ENCODE measurements around the gene ATP2B3.

Gene ATP2B3

DNA sequence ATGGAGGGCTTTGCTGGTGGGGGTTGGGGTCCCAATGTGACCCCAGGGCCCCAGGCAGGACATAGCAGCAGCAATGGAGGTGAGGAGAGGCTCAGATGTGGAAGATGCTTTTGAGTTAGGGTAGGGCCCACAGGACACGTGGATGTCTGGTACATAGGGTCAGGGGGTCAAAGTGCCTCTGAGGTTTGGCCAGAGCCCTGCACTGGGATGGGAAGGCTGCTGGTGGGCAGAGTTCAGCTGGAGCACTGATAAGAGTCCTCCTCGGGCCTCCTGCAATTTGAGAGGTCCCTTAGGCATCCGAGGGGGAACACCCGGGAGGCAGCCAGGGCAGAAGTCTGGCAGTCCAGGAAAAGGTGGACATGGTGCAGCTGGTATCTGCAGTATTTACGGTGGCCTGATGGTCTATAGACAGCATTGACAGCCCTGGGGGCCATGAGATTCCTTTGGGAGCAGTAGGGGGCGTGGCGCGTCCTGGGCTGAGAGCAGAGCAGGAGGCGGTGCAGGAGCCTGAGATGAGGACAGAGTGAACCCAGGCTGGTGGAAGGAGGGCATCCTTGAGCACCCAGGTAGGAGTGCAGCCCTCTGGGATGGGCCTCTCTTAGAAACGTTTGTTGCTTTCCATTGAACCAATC, 58.9 kb downstream of the ATP2B3 start:
- DNase-seq, result no peak

DNA sequence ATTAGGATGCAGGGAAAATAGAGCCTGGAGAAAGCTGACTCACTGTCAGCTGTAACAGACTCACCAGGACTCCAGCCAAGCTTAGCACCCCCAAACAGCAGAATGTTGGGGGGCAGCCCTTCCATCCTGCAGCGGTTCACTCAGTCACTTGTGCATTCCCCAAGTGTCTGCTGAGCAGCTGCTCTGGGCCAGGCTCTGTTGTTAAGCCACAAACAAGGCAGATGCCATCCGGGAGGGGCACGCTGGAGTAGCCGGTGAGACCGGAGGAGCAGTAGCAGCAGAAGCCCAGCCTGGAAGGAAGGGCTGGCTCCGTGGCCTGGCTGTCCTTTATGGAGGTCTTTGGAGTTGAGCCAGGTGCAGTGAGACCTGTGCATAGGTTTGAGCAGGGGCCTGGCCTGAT, 59.5 kb downstream of the ATP2B3 start:
- no peak for DNase-seq

DNA sequence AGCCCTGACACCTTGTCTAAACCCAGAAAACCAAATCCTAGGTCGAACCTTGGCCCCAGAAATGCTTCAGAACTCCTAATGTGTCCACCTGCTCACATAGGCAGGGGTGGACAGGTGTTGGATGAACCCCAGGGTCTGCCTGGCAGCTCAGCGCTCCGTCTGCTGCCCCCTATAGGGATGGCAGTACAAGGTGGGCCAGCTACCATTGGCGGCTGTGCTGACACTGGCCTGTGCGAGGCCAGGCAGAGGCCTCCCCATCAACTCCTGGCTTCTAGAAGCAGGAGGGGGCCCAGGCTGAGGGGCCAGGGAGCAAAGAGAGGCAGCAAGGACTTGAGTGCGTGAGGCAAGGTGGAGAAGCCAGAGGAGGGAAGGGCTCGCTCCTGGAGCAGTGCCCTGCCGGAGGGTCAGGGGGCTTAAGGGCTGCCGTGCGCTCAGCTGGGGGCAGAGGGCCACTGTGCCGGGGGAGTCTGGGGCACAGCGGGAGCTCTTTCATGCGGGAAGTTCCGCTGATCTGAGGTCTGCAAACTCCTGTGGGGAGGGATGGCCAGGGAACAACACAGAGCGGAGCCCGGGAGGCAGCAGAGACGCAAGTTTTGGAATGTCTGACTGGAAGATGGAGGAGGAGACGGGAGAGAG, 60.9 kb downstream of the ATP2B3 start:
- DNase-seq, result no peak

DNA sequence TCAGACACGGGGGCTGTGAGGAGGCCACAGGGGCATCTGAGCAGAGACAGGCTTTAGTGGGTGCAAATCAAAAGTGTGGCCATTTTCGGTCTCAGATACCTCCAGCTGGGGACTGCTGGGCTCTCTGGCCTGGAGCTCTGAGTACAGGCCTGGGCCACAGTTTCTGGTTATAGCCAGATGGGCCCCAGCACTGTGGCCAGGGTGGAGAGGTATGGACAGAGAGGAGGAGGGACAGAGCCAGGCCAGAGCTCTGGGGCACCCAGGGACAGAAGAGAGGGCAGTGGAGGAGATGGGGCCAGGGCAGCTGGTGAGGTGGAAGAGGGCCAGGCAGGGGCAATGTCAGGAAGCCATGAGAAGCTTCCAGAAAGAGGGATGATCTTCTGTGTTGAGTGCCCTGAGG, 61.4 kb downstream of the ATP2B3 start:
- DNase-seq, result no peak

DNA sequence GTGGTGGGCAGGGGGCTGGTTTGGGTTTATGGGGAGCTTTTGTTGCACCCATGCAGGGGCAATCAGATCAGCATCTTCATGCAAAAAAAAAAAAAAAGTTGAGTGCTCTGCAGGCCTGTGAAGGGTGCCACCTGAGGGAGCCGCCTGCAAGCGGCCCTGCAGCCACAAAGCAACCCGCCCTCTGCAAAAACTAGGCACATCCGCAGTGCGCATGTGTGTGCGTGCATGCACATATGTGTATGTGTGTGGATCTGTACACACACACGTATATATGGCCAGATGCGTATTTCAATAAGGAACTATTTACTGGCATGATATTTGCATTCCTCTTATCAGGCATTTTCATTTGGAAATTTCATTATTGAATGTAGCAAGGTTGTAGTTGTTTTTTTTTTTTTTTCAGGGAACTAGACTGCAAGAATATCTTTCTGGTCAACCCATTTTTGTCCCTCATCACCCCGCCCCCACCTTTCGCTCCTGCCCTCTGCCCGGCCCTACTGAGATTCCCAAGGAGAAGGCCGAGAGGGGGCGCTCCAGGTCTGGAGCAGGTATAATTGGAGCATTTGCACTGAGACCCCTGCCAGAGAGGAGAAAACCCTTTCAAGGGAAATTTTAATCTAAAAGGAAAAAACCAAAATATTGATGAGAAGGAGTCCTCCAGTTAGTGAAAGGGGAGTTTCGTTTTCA, 63.4 kb downstream of the ATP2B3 start:
- no peak for DNase-seq

DNA sequence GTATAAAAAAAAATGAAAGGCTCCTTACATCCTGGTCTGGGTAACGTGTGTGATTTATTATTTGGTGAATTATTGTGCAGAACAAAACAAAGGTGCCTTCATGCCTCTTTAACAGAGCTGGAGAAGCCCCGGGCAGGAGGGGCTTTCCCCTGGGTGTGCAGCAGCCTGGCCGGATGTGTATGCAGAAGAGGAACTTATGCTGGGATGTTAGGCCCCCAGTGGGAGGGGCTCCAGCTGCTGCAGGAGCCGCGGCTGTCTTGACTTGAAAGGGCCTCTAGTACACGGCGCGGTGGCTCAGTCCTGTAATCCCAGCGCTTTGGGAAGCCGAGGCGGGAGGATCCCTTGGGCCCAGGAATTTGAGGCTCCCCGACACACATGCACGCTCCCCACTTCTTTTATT, 65.5 kb downstream of the ATP2B3 start:
- DNase-seq, result peak; percentile 43

DNA sequence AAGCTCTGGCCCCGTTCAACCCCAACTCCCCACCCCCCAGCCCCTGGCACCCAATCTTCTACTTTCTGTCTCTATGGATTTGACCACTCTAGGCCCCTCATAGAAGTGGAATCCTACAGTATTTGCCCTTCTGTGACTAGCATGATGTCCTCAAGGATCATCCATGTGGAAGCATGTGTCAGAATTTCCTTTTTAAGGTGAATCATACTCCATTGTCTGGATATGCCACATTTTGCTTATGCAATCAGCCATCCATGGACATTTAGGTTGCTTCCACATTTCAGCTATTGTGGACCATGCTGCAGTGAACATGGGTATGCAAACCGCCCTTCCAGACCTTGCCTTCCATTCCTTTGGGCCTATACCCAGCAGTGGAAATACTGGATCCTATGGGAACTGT, 66.0 kb downstream of the ATP2B3 start:
- no peak for DNase-seq

DNA sequence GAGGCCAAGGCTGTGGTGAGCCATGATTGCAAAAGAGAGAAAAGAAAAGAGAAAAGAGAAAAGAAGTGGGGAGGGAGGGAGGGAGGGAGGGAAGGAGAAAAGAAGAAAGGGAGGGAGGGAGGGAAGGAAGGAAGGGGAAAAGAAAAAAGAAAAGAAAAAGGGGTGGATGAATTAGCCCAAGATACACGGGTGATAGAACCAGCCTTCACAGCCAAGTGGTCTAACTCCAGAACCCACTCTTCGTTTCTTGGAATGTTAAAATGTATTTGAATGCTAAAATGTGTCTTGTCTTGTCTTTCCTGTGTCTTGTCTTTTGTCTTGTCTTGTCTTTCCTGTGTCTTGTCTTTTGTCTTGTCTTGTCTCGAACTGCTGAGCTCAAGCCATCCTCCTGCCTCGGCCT, 68.4 kb downstream of the ATP2B3 start:
- no peak for DNase-seq

DNA sequence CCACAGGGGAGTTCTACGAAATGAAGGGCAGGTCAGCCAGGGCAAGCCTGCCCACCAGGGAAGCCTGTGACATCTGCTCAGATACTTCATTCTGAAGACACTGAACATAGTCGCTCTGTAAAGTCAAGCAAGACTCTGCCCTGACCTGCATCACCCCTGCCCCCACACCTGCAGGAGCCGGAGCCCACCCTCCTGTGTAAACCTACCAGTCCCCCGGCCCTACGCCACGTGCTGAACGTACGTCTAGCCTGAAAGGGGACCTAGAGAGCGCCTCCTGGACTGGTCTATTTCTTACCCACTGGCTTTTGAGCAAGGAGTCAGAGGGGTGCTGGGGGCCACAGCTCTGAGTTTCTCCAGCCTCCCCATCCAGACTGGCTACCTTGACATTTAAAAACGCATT, 69.9 kb downstream of the ATP2B3 start:
- no peak for DNase-seq

DNA sequence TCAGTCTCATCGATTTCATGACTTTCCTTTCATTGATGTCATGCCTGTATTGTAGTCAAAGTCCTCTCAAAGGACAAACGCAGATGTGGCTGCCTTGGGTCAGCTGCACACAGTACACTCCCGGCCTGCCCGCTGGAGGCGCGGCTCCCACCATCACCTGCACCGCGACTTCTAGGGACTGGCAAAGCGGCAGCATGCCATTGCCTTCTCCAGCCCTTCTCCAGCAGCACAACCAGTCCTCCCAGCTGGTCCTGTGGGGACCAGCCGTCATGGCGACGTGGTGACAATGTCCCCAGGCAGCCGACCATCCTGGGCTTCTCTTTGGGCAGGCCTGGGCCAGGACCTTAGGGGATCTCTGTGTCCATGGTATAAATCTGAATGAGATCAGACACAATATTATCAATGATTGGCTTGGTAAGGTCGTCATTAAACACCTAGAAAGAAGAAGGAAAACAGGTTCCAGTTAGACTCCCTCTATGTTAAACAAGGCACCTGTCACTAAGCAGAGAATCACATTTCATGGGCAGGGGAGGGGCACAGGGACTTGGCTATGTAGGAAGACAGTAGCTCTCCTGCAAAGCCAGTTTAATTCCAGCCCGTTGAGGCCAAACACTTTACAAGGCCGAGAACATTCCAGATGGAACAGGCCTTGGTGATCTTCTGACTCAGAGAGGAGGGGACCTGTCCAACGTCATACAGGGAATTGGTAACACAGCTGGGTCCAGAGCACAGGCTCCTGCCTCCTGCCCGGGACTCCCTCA, 70.8 kb downstream of the ATP2B3 start:
- DNase-seq, result no peak

DNA sequence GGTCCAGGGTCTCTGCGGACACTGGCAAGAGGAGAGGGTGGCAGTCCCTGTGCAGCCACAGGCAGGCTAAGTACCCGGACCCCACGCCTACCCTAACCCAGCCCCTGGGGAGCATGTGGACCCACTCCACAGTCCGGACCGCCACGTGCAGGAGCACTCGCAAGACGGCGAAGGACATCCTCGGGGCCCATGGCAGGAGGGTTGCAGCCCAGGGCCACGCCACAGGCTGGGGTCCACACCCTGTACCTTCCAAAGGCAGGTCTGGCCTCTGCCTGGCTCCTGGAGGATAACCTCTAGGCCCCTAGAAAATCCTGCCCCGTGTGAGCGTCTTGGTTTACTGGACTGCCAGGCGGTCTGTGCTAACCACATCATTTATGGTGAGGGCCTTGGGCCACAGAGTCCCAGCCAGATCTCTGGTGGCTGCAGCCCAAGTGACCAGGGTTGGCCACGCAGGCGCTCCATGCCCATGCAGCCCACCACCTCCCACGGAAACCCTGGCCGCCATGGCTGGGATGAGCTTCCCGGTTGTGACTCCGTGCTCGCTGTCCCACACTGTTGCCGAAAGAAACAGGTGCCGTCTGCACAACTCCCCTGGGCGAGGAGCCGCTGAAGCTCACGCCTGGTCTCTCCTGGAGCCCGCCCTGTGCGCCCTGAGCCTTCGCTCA, 71.5 kb downstream of the ATP2B3 start:
- DNase-seq, result no peak

DNA sequence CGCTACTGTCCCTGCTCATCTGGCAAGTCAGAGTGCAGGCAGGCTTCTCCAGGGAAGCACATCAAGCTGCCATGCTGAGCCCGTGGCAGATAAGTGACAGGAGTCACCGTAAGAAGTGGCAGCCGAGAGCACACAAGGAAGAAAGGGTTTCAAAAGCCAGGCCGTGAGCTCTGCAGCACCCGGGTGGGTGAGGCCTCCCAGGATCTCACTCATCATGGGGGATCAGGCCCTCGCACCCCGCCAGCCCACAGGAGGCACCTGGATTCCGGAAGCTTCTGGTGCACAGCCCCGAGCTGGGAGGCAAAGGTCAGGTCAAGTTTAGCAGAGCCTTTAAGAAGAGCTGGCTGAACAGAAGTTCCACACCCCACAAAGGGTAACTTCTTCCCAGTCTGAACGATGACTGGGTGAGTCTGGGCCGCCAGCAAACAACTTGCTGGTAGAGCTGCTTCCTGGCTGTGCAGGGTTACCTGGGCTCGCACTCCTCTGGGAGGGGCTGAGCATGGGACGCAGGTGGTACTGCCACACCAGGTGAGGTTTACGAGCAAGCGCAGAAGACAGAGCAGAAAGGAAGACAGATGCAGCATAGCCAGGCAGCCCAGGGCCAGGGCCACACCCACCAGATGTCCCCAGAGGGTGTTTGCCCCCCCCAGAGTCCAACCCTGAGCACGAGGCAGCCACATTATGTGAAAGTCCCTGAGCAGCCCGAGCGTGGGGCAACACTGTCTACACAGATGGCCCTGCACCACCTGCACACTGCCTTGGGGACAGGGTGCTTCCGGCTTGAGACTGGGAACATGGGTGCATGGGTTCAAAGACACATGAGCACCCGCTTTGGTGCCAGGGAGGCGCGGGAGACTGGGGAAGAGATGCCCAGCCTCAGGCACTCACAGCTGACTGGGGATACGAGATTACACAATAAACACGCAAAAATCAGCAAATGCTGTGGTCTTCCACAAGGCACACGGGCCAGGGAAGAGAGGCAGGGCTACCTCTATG, 73.8 kb downstream of the ATP2B3 start:
- peak; percentile 90 for DNase-seq

DNA sequence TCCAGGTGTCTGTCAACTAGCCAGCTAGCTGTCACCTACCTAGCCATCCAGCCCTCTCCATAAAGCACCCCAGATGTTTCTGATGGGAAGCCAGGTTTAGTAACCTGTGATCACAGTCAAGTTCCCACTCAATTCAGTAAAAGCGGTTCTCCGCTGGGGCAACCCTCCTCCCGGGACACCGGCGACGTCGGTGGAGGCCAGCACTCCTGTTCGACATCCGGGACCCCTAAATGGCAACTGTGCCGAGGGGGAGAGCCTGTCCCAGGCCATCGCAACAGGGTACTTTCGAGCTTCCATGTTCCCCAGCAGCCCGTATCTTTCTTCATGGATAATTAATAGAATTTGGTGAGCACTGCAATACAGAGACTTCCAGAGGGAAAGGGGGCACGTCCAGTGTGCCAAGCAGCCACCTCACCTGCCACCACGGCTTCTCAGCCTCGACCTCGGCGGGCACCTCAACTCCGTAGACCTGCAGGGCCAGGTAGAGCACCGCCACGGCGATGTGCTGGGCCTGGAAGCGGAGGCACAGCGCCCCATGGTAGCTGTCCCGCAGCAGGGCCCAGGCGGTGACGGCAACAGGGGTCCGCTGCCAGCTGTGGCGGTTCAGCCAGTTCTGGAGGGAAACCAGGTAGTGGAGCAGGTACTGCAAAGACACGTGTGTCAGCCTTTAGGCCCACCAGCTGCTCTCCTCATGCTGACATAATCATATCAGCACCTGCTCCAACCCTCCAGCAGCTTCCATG, 74.8 kb downstream of the ATP2B3 start:
- no peak for DNase-seq

DNA sequence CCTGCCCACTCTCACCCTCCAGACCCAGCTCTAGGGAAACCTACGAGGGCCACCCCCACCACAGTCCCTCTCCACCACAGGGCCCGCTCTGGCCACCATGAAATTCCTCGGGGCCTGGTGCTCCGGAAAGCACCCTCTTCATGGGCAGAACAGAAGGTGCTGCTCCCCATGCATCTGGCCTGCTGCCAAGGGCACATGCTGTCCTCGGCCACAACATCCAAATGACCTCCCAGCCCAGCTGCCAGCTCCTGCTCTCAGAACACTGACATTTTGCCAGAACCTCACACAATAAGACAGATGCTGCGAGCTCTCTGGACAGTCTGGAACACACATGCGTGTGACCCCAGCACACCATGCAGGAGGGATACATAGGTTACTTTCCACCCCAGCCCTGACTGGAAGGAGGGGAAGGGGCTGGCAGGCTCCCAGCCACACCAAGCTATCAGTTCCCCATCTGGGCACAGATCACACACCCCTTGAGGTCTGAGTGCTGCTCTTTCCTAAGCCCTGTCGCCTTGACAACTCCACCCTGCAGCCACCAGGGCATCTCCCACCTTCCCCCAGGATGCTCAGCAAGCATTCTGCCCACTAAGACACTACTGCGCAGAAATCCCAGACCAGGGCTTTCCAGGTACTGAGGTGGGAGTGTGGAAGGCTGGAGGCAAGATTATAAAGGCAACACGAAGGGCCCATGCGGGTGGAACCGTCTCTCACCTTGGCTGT, 75.7 kb downstream of the ATP2B3 start:
- peak; percentile 31 for DNase-seq

DNA sequence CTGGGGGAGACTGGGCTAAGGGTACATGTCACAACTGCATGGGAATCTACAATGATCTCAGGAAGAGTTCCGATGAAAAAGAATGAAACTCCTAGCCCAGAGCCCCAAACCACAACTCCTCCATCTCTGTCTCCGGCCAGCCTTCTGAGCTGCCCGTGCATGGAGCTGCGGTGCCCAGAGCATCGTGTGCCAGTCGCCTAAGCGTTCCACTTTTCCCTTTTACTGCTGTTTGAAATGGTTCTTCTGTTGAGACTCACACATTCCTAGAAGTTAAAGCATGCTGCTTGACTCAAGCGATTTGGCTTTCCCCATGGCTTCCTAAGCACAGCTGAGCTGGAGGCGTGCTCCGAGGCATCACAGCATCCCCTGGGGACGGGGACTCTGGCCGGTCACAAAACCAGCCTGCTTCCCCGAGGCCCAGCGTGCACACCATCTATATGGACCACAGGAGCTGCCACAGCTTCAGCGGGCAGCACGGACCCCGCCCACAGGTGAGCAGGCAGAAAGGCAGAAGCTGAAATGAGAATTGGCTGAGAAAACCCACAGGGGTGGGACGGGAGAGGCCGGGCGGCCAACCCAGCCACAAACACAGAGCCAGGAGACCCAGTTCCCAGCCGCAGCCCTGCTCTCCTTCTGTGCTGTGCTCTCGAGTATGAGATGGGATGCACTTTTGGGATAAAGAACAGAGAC, 76.5 kb downstream of the ATP2B3 start:
- DNase-seq, result no peak

DNA sequence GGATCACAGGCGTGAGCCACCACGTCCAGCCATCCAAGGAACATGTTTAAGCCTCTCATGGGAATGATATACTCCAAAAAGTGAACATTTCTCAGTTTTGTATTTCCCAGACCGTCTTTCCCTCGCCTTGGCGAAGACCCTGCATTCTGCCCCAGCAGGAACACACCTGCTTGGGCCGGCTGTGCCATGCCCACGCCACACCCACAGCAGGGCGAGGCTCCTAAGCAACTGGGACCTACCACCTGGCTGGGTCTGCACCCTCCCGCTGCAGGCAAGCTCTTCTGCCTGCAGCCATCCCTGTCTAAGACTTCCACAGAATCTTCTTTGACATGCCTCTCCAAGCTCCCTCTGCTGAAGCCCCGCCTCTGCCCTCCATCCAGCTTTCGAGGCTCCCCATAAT, 77.9 kb downstream of the ATP2B3 start:
- no peak for DNase-seq

DNA sequence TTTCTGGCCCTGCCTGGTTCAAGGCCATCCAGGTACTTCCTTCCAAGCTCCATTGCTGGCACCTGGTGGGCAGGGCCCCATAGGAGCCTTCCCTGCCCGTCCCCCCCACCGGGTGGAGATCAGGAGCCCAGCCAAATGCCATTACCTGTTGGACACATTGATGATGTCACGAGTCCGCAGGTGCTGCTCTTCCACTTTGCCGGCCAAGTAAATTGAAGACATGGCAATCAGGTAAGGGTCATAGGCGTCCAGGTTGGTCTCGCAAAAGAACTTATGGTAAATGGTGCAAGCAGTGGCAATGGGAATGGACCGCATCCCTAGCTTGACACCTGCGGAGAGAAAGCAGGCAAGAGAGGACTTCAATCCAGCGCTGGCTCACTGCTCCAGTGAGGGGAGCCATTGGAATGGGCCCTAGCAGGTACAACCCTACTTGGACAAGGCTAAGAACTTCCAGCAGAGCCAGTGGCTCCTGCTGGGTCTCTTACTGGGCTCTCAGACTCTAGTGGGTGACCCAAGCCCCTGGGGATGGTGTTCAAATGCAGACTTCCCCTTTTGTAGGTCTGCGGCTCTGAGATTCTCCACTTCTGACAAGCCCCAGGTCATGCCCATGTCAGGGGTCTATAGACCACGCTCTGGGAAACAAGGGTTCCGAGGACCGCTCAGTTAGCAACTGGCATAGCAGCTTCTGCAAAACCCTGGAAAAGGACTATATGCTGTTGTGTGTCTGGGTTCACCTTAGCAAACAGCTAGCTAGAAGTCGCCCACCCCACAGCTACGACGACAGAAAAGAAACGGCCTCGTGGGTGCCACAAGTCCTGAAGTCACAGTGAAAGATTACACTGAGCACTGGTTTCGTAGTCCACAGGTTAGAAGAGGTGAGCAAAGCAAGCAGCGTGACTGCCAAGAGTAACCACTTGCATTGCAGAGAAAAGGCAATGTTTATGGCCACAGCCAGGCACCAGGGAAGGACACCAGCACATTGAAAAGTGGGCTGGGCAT, 78.7 kb downstream of the ATP2B3 start:
- DNase-seq, result no peak

DNA sequence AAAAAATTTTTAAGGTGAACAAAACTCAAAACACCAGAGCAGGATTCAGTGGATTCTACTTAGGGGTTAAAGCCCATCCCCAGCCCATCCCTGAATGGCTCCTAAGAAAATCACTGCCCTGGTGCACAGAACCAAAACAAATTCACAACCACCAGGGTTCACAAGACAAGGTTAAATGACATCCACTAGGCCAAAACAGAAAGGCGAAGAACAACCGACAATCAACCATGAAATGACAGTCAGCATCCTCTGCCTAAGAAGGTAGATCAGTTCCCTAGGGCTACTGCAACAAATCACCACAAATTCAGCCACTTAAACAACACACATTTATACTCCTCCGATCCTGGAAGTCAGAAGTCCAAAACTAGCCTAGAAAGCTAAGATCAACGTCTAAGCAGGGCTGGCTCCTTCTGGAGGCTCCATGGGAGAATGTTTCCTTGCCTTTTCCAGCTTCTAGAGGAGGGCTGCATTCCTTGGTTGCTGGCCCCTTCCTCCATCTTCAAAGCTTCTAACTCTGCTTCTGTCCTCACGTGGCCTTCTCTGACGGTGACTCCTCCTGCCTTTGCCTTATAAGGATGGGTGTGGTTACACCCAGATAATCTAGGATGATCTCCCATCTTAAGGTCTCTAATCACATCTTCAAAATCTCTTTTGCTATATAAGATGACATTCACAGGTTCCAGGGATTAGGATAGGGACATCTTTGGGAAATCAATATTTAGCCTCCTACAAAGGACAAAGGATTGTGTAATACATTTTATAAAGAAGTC, 79.7 kb downstream of the ATP2B3 start:
- no peak for DNase-seq
